ENCODE results near the gene GJB3.
"Not testable (repeated sequence)": the region's sequence is repeated elsewhere in the genome, so short reads cannot be mapped to it uniquely, and the experiment has no call there.

GJB3 gene

GRCh38 chr1:34761176-34761761, 19.7 kb upstream of the GJB3 start:
- no peak for DNase-seq

GRCh38 chr1:34761776-34762307, 19.2 kb upstream of the GJB3 start:
- DNase-seq = no peak

GRCh38 chr1:34762474-34763141, 18.4 kb upstream of the GJB3 start:
- DNase-seq = no peak

GRCh38 chr1:34763142-34763781, 17.8 kb upstream of the GJB3 start:
- peak; percentile 53 for DNase-seq

- DNase-seq = peak; percentile 20
Observed at GRCh38 chr1:34768856-34769255, 12.2 kb upstream of the GJB3 start.

GRCh38 chr1:34770891-34771504, 10.0 kb upstream of the GJB3 start:
- DNase-seq = no peak

- no peak for DNase-seq
Observed at GRCh38 chr1:34771573-34772371, 9.2 kb upstream of the GJB3 start.

- DNase-seq = not testable (repeated sequence)
Observed at GRCh38 chr1:34773114-34773513, 7.9 kb upstream of the GJB3 start.

- DNase-seq = no peak
Observed at GRCh38 chr1:34774957-34775356, 6.1 kb upstream of the GJB3 start.

GRCh38 chr1:34776911-34777310, 4.1 kb upstream of the GJB3 start:
- DNase-seq = no peak

GRCh38 chr1:34777519-34778321, 3.3 kb upstream of the GJB3 start:
- no peak for DNase-seq

- DNase-seq = no peak
Observed at GRCh38 chr1:34778381-34778780, 2.6 kb upstream of the GJB3 start.

- no peak for DNase-seq
Observed at GRCh38 chr1:34779005-34779404, 2.0 kb upstream of the GJB3 start.

GRCh38 chr1:34779526-34779925, 1.5 kb upstream of the GJB3 start:
- no peak for DNase-seq

GRCh38 chr1:34779962-34780361, 1.1 kb upstream of the GJB3 start:
- DNase-seq = no peak

- DNase-seq = no peak
Observed at GRCh38 chr1:34780528-34780927, 486 bp upstream of the GJB3 start.

GRCh38 chr1:34781844-34782391, 904 bp downstream of the GJB3 start:
- DNase-seq = no peak

- DNase-seq = no peak
Observed at GRCh38 chr1:34784751-34785221, 3.8 kb downstream of the GJB3 start.

- DNase-seq = no peak
Observed at GRCh38 chr1:34785231-34785874, 4.3 kb downstream of the GJB3 start.

- DNase-seq = no peak
Observed at GRCh38 chr1:34785875-34786470, 5.0 kb downstream of the GJB3 start.
